BLaER1 treated with 17β-estradiol and CSF1 and Interleukin-3, amounts not matched to agents 10 nM and 100 nM (cell line): ENCODE results near the gene IGSF10.

Experiments used
- H3K27ac ChIP-seq, 11 experiments: shearing (Covaris generic); formaldehyde crosslinking; 2 replicates each; pipeline ENCODE4 v1.8.1; 2022
- H3K27me3 ChIP-seq, 11 experiments: shearing (Covaris generic); formaldehyde crosslinking; 2 replicates each; pipeline ENCODE4 v1.8.1; 2022
- H3K36me3 ChIP-seq, 11 experiments: shearing (Covaris generic); formaldehyde crosslinking; 2 replicates each; pipeline ENCODE4 v1.8.1; 2022
- H3K4me1 ChIP-seq, 10 experiments: shearing (Covaris generic); formaldehyde crosslinking; 2 replicates each; pipeline ENCODE4 v1.8.1; 2022
- H3K4me2 ChIP-seq, 11 experiments: shearing (Covaris generic); formaldehyde crosslinking; 2 replicates each; pipeline ENCODE4 v1.8.1; 2022
- H3K4me3 ChIP-seq, 10 experiments: shearing (Covaris generic); formaldehyde crosslinking; 2 replicates each; pipeline ENCODE4 v1.8.1; 2022
- H3K9ac ChIP-seq, 11 experiments: shearing (Covaris generic); formaldehyde crosslinking; 2 replicates each; pipeline ENCODE4 v1.8.1; 2022
- H3K9me3 ChIP-seq, 11 experiments: shearing (Covaris generic); formaldehyde crosslinking; replicated peaks in 1 of 11; 2 replicates each; pipeline ENCODE4 v1.8.1; 2022
- H4K20me1 ChIP-seq, 11 experiments: shearing (Covaris generic); formaldehyde crosslinking; 2 replicates each; pipeline ENCODE4 v1.8.1; 2022
- Cebpa-rat ChIP-seq, 11 experiments: shearing (Covaris generic); IDR thresholded peaks; 2 replicates each; pipeline ENCODE4 v1.8.1; 2022

Gene IGSF10

GRCh38 chr3:151446002-151446340, 14.9 kb downstream of the IGSF10 start:
- Histone ChIP-seq H3K9ac (no peak overlapping the region), H3K36me3 (no peaks in the 10 kb centered on the region), H3K27me3 (no peaks in the 10 kb centered on the region), H3K4me1 (peaks cover 0 to 12% (median 0%) of the 10 kb centered on the region in 10 experiments; a peak in 7 of 20 replicates), H3K4me2 (peak overlapping the region in 2 of 11 experiments; percentile 10 to 22; a peak in 3 of 22 replicates), H3K9me3 (peaks cover 0 to 10% (median 0%) of the 10 kb centered on the region in 11 experiments; a peak in 2 of 22 replicates), H3K4me3 (no peak overlapping the region), H3K27ac (0 out of 22 replicates have a peak overlapping the region, but pooled peaks of 1 of the 11 experiments have one; percentile 11), H4K20me1 (no peaks in the 10 kb centered on the region)
- TF ChIP-seq Cebpa-rat (IDR thresholded peaks at IDR 0.05), result no peak

DNA sequence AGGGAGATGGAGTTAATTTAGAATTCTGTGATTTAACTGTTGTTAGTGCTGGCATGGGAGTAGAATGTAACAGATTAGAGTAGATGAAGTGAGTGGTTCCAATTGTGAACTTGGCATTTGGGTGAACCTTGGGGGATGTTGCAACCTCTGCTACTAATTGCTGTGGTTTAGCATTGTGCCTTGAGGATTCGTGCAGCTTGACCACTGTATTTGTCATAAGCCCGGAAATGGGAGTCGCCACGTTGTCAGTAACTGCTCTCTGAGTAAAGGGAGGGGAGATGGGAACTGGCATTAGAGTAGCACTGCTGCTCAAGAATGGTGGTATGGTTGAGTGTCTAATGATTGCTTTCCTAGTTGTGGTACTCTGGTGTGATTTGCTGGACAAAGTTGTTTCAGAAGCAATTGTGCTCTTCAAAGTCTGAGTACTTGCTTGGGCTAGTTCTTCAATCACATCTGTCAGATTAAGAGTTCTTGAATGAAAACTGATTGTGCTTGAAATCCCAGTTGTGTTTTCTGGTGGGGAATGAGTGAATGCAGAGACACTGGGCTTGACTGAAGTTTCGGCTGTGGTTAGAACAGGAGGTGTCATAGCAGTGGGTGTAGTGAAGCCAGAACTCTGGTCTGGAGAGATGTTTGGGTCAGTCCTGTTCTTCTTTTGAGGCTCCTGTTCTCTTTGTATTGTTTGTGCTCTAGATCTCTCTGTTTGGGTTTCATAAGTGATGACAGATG, 15.4 kb downstream of the IGSF10 start:
- no peaks in the 10 kb centered on the region for H3K27me3 ChIP-seq
- no peak for TF ChIP-seq Cebpa-rat (IDR thresholded peaks at IDR 0.05)
- no peak overlapping the region for H3K9ac ChIP-seq
- H3K27ac ChIP-seq, result 0 out of 22 replicates have a peak overlapping the region, but pooled peaks of 1 of the 11 experiments have one; percentile 11
- H3K9me3 ChIP-seq, result peaks cover 0 to 10% (median 0%) of the 10 kb centered on the region in 11 experiments; a peak in 2 of 22 replicates
- no peak overlapping the region for H3K4me3 ChIP-seq
- peak overlapping the region in 5 of 11 experiments; percentile 4 to 30 (median 13); a peak in 8 of 22 replicates for H3K4me2 ChIP-seq
- H3K36me3 ChIP-seq, result no peaks in the 10 kb centered on the region
- H4K20me1 ChIP-seq, result no peaks in the 10 kb centered on the region
- H3K4me1 ChIP-seq, result peaks cover 0 to 12% (median 0%) of the 10 kb centered on the region in 10 experiments; a peak in 7 of 20 replicates

GRCh38 chr3:151443583-151443982, 17.3 kb downstream of the IGSF10 start:
- no peak for TF ChIP-seq Cebpa-rat (IDR thresholded peaks at IDR 0.05)
- Histone ChIP-seq H3K4me1 (peaks cover 0 to 12% (median 0%) of the 10 kb centered on the region in 10 experiments; a peak in 7 of 20 replicates), H3K9me3 (peaks cover 0 to 10% (median 0%) of the 10 kb centered on the region in 11 experiments; a peak in 2 of 22 replicates), H3K4me2 (no peak overlapping the region), H4K20me1 (no peaks in the 10 kb centered on the region), H3K36me3 (no peaks in the 10 kb centered on the region), H3K4me3 (no peak overlapping the region), H3K9ac (no peak overlapping the region), H3K27me3 (no peaks in the 10 kb centered on the region), H3K27ac (no peak overlapping the region)

DNA sequence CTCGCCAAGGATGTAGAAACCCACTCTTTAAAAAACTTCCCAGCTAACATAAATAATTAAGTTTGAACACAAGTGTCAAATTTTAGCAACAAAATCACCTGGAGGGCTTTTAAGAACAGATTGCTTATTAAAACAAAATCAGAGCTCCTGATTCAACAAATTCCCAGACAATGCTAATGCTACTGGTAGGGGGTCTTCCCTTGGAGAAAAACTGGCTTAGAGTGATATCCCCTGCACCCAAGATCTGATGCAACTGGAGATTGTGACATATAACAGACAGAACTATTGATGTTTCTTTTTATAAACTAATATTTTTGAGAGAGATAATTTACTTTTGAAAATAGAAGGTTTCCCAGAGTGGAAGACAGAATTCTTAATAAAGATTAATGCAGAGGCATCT, 19.9 kb downstream of the IGSF10 start:
- Histone ChIP-seq H3K9ac (no peak overlapping the region), H3K4me3 (no peak overlapping the region), H3K36me3 (no peaks in the 10 kb centered on the region), H3K27me3 (no peaks in the 10 kb centered on the region), H3K27ac (no peak overlapping the region), H3K4me2 (no peak overlapping the region), H3K4me1 (peaks cover 4 to 13% (median 11%) of the 10 kb centered on the region in 10 experiments; a peak in 16 of 20 replicates), H4K20me1 (no peaks in the 10 kb centered on the region), H3K9me3 (no peaks in the 10 kb centered on the region)
- no peak for TF ChIP-seq Cebpa-rat (IDR thresholded peaks at IDR 0.05)

- Histone ChIP-seq H3K27ac (no peak overlapping the region), H3K9ac (no peak overlapping the region), H3K4me2 (no peak overlapping the region), H3K4me3 (no peak overlapping the region), H3K9me3 (no peaks in the 10 kb centered on the region), H3K36me3 (no peaks in the 10 kb centered on the region), H3K27me3 (no peaks in the 10 kb centered on the region), H4K20me1 (no peaks in the 10 kb centered on the region), H3K4me1 (peaks cover 0 to 13% (median 8%) of the 10 kb centered on the region in 10 experiments; a peak in 11 of 20 replicates)
- no peak for TF ChIP-seq Cebpa-rat (IDR thresholded peaks at IDR 0.05)
Measured at GRCh38 chr3:151439652-151440125, 21.2 kb downstream of the IGSF10 start.

- Histone ChIP-seq H3K36me3 (0 out of 22 replicates have a peak, but pooled peaks cover 0 to 6% (median 0%) of the 10 kb centered on the region in 11 experiments), H3K4me3 (no peak overlapping the region), H3K4me2 (peak overlapping the region in 7 of 11 experiments; percentile 1 to 53 (median 33); a peak in 10 of 22 replicates), H3K27me3 (no peaks in the 10 kb centered on the region), H3K9ac (no peak overlapping the region), H3K9me3 (no peaks in the 10 kb centered on the region), H3K27ac (no peak overlapping the region), H4K20me1 (no peaks in the 10 kb centered on the region), H3K4me1 (peaks cover 0 to 13% (median 8%) of the 10 kb centered on the region in 10 experiments; a peak in 12 of 20 replicates)
- no peak for TF ChIP-seq Cebpa-rat (IDR thresholded peaks at IDR 0.05)
Measured at GRCh38 chr3:151437906-151438305, 23.0 kb downstream of the IGSF10 start.

- TF ChIP-seq Cebpa-rat (IDR thresholded peaks at IDR 0.05), result no peak
- no peak overlapping the region for H3K4me3 ChIP-seq
- no peak overlapping the region for H3K9ac ChIP-seq
Measured at GRCh38 chr3:151436675-151437446, 24.0 kb downstream of the IGSF10 start.

DNA sequence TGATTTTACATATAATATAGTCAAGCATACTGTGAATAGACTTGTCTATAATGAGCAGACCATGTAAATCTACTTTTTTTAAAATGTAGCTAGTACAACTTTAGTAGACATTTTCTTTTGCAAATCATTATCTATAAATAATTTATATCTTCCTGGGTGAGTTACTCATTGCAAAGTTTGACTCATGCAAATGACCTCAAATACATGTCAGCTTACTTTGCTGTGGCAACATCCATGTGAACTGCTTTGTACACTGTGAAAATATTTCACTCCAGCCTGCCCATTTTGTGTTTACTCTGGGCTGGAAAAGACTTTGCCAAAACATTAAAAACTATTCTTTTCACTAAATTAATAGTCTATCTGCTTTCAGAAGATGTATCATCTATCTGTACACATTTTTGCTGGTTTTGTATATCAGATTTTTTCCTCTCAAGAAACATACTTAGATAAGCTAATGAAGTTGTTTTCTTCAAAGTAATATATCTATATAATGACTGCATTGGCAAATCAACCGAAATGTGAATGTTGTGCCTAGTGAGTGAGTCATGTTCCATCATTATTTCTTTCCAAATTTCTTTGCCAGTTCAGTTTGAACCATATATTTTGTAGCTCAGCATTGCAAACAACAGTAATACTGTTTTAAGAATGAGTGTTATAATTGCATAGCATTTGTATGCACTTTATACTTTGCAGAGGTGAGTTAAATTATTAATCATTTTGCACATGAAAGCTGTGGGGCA, 26.5 kb downstream of the IGSF10 start:
- Histone ChIP-seq H3K27ac (no peak overlapping the region), H3K4me1 (peaks cover 0 to 13% (median 8%) of the 10 kb centered on the region in 10 experiments; a peak in 12 of 20 replicates), H3K36me3 (peaks cover 0 to 34% (median 0%) of the 10 kb centered on the region in 11 experiments; a peak in 10 of 22 replicates), H3K9ac (no peak overlapping the region), H3K4me2 (no peak overlapping the region), H4K20me1 (no peaks in the 10 kb centered on the region), H3K4me3 (no peak overlapping the region), H3K27me3 (no peaks in the 10 kb centered on the region), H3K9me3 (peaks cover 0 to 11% (median 0%) of the 10 kb centered on the region in 11 experiments; a peak in 3 of 22 replicates)
- no peak for TF ChIP-seq Cebpa-rat (IDR thresholded peaks at IDR 0.05)

More at GRCh38 chr3:151436675-151437446, 24.0 kb downstream of the IGSF10 start:
- no peaks in the 10 kb centered on the region for H3K27me3 ChIP-seq
- no peaks in the 10 kb centered on the region for H3K9me3 ChIP-seq
- peaks cover 0 to 13% (median 8%) of the 10 kb centered on the region in 10 experiments; a peak in 12 of 20 replicates for H3K4me1 ChIP-seq
- no peak overlapping the region for H3K27ac ChIP-seq
- no peaks in the 10 kb centered on the region for H4K20me1 ChIP-seq
- H3K4me2 ChIP-seq, result peak overlapping the region in 1 of 11 experiments; percentile 33; a peak in 1 of 22 replicates
- H3K36me3 ChIP-seq, result peaks cover 0 to 13% (median 0%) of the 10 kb centered on the region in 11 experiments; a peak in 2 of 22 replicates
